ENCODE measurements around the gene AKAP1.

DNA sequence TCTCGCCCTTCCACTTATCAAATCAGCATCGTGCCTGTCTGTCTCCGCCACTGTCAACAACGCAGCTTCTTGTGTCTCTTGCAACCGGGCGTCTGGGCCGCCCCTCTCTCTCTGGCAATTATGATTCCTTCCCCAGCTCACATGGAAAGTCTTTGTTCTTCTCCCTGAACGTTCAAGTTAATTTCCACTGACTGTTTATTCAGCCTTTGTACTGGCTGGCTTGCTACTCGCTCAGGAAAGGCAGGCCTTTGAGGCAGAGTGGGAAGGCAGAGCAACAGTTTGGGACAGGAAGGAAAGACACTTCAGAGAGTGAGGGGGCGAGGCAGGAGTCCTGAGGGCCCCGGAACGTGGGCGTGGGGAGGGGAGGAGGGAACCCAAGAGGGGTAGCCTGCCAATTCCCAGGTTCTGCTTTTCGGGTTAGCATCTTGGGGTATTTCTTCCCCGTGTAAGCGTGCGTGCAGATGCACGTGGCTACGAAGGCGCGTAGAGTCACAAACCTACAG, 50.8 kb downstream of the AKAP1 start:
- TF ChIP-seq, protein P1, sequence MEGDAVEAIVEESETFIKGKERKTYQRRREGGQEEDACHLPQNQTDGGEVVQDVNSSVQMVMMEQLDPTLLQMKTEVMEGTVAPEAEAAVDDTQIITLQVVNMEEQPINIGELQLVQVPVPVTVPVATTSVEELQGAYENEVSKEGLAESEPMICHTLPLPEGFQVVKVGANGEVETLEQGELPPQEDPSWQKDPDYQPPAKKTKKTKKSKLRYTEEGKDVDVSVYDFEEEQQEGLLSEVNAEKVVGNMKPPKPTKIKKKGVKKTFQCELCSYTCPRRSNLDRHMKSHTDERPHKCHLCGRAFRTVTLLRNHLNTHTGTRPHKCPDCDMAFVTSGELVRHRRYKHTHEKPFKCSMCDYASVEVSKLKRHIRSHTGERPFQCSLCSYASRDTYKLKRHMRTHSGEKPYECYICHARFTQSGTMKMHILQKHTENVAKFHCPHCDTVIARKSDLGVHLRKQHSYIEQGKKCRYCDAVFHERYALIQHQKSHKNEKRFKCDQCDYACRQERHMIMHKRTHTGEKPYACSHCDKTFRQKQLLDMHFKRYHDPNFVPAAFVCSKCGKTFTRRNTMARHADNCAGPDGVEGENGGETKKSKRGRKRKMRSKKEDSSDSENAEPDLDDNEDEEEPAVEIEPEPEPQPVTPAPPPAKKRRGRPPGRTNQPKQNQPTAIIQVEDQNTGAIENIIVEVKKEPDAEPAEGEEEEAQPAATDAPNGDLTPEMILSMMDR (IDR thresholded peaks at IDR 0.05; ENCODE audit: low read depth, low read length, missing input control) = no peak
- no peak for TF ChIP-seq EGR1 (IDR thresholded peaks at IDR 0.05; ENCODE audit: low read depth in 2 of 2)
- no peak for TF ChIP-seq YY1 (IDR thresholded peaks at IDR 0.05)
- TF ChIP-seq, protein P2, sequence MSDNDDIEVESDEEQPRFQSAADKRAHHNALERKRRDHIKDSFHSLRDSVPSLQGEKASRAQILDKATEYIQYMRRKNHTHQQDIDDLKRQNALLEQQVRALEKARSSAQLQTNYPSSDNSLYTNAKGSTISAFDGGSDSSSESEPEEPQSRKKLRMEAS (IDR thresholded peaks at IDR 0.05) = no peak
- no peak for TF ChIP-seq RAD21 (IDR thresholded peaks at IDR 0.05)
- TF ChIP-seq RXRA (IDR thresholded peaks at IDR 0.05) = no peak
- no peak for TF ChIP-seq TAF1 (conservative IDR thresholded peaks at IDR 0.05)
- TF ChIP-seq, protein P3, sequence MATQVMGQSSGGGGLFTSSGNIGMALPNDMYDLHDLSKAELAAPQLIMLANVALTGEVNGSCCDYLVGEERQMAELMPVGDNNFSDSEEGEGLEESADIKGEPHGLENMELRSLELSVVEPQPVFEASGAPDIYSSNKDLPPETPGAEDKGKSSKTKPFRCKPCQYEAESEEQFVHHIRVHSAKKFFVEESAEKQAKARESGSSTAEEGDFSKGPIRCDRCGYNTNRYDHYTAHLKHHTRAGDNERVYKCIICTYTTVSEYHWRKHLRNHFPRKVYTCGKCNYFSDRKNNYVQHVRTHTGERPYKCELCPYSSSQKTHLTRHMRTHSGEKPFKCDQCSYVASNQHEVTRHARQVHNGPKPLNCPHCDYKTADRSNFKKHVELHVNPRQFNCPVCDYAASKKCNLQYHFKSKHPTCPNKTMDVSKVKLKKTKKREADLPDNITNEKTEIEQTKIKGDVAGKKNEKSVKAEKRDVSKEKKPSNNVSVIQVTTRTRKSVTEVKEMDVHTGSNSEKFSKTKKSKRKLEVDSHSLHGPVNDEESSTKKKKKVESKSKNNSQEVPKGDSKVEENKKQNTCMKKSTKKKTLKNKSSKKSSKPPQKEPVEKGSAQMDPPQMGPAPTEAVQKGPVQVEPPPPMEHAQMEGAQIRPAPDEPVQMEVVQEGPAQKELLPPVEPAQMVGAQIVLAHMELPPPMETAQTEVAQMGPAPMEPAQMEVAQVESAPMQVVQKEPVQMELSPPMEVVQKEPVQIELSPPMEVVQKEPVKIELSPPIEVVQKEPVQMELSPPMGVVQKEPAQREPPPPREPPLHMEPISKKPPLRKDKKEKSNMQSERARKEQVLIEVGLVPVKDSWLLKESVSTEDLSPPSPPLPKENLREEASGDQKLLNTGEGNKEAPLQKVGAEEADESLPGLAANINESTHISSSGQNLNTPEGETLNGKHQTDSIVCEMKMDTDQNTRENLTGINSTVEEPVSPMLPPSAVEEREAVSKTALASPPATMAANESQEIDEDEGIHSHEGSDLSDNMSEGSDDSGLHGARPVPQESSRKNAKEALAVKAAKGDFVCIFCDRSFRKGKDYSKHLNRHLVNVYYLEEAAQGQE (IDR thresholded peaks at IDR 0.05) = no peak
- TF ChIP-seq SP1 (IDR thresholded peaks at IDR 0.05) = no peak
- no peak for TF ChIP-seq JUND (IDR thresholded peaks at IDR 0.05)
